Measurements from ENCODE around the gene ZNF521.

GRCh38 chr18:25237571-25238267 is 114.2 kb downstream of the ZNF521 start:
- TF ChIP-seq CTCF (IDR thresholded peaks at IDR 0.05) = no peak
- TF ChIP-seq POLR2A (IDR thresholded peaks at IDR 0.05) = no peak
- no peak for TF ChIP-seq EP300 (IDR thresholded peaks at IDR 0.05)
